SU-DHL-6 (cell line): Measurements from ENCODE around the gene LRBA.

Experiments
- H2AFZ ChIP-seq: fragments of 200-600 bp; sonication (generic); 2 replicates; pipeline ENCODE4 v1.6.1; 2014; ENCODE audit warnings: low read depth, mild to moderate bottlenecking, moderate library complexity, mixed read lengths, antibody characterized with exemption, low read length; ENCODE audit not compliant: severe bottlenecking
- H3F3A ChIP-seq: fragments of 200-600 bp; shearing (Covaris generic); 2 replicates; pipeline ENCODE4 v1.6.0; 2016; ENCODE audit warnings: antibody characterized with exemption, mild to moderate bottlenecking; ENCODE audit not compliant: insufficient read depth
- H3K27ac ChIP-seq: fragments of 200-600 bp; sonication (generic); 2 replicates; pipeline ENCODE4 v1.5.1; 2016; ENCODE audit warnings: low read depth, mild to moderate bottlenecking, low read length, moderate library complexity, mixed read lengths
- H3K27me3 ChIP-seq: fragments of 200-600 bp; sonication (generic), shearing (Covaris generic); 2 replicates; pipeline ENCODE4 v1.6.0; 2014; ENCODE audit warnings: mild to moderate bottlenecking, low read length
- H3K36me3 ChIP-seq: fragments of 200-600 bp; sonication (generic); 2 replicates; pipeline ENCODE4 v1.6.1; 2014; ENCODE audit warnings: mild to moderate bottlenecking, low read length, mixed read lengths
- H3K4me2 ChIP-seq: fragments of 300-600, 200-600 bp; shearing (Covaris generic), sonication (generic); 2 replicates; pipeline ENCODE4 v1.6.0; 2014; ENCODE audit warnings: low read length, low read depth, mild to moderate bottlenecking; ENCODE audit not compliant: poor library complexity, severe bottlenecking
- H3K4me3 ChIP-seq: fragments of 200-600 bp; sonication (generic); 2 replicates; pipeline ENCODE4 v1.5.1; 2014; ENCODE audit warnings: antibody characterized with exemption, low read length, mild to moderate bottlenecking, mixed read lengths; ENCODE audit not compliant: insufficient read depth, poor library complexity, severe bottlenecking
- H3K79me2 ChIP-seq: fragments of 200-600 bp; sonication (generic); 2 replicates; pipeline ENCODE4 v1.6.1; 2014; ENCODE audit warnings: mild to moderate bottlenecking, low read length, moderate library complexity; ENCODE audit not compliant: insufficient read depth
- H3K9ac ChIP-seq: fragments of 200-600 bp; sonication (generic); 2 replicates; pipeline ENCODE4 v1.7.0; 2014; ENCODE audit warnings: mild to moderate bottlenecking, low read length
- H3K9me2 ChIP-seq: fragments of 200-600 bp; sonication (generic); replicated peaks from 2 replicates; pipeline ENCODE4 v1.6.1; 2014; ENCODE audit warnings: low read length; ENCODE audit not compliant: insufficient read depth
- H3K9me3 ChIP-seq: fragments of 200-600 bp; sonication (generic); 2 replicates; pipeline ENCODE4 v1.6.1; 2014; ENCODE audit warnings: low read length, mixed read lengths; ENCODE audit not compliant: insufficient read depth
- H4K20me1 ChIP-seq: fragments of 200-600 bp; sonication (generic); 2 replicates; pipeline ENCODE4 v1.6.1; 2014; ENCODE audit warnings: low read depth, mild to moderate bottlenecking, antibody characterized with exemption, low read length, moderate library complexity, mixed read lengths
- EZH2phosphoT487 ChIP-seq: fragments of 200-600 bp; sonication (generic), shearing (Covaris generic); conservative IDR thresholded peaks from 2 replicates; pipeline ENCODE4 v1.6.1; 2018; ENCODE audit warnings: mild to moderate bottlenecking, antibody characterized with exemption, low read length, moderate library complexity, mixed read lengths
- TF ChIP-seq, protein P1 (sequence below): fragments of 200-600 bp; sonication (generic); IDR thresholded peaks from one replicate; pipeline ENCODE4 v1.5.1; 2017; ENCODE audit warnings: antibody characterized with exemption, mild to moderate bottlenecking, low read length, moderate library complexity; ENCODE audit not compliant: insufficient read depth, poor library complexity, severe bottlenecking

LRBA gene

DNA sequence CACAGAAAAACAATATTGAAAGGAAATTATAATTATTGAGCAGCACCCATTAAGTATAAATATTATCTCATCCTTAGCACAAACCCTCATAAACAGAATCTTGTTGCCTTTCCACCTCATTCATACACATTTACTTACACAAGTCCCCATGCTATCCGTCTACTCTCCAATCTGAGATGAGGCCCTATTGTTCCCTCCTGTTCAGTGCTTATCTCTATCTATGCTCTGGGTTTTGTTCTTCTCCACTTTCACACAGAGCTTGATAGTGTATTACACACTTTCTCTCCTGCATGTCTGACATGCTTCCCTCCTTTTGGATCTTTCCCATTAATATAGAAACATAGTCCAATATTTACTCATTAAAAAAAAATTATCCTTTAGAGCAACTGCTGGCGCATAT is 671.3 kb downstream of the LRBA start:
- Histone ChIP-seq H2AFZ (no peak overlapping the region), H3K36me3 (no peaks in the 10 kb centered on the region), H3K4me3 (no peak overlapping the region), H3K27me3 (no peaks in the 10 kb centered on the region), H3K79me2 (no peaks in the 10 kb centered on the region), H3F3A (no peaks in the 10 kb centered on the region), H3K4me2 (no peak overlapping the region), H3K27ac (no peak overlapping the region), H3K9me2 (no peaks in the 10 kb centered on the region), H3K9ac (no peak overlapping the region), H4K20me1 (no peaks in the 10 kb centered on the region), H3K9me3 (no peaks in the 10 kb centered on the region)
- no peak for TF ChIP-seq EZH2phosphoT487
- TF ChIP-seq, protein P1, sequence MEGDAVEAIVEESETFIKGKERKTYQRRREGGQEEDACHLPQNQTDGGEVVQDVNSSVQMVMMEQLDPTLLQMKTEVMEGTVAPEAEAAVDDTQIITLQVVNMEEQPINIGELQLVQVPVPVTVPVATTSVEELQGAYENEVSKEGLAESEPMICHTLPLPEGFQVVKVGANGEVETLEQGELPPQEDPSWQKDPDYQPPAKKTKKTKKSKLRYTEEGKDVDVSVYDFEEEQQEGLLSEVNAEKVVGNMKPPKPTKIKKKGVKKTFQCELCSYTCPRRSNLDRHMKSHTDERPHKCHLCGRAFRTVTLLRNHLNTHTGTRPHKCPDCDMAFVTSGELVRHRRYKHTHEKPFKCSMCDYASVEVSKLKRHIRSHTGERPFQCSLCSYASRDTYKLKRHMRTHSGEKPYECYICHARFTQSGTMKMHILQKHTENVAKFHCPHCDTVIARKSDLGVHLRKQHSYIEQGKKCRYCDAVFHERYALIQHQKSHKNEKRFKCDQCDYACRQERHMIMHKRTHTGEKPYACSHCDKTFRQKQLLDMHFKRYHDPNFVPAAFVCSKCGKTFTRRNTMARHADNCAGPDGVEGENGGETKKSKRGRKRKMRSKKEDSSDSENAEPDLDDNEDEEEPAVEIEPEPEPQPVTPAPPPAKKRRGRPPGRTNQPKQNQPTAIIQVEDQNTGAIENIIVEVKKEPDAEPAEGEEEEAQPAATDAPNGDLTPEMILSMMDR, result no peak

DNA sequence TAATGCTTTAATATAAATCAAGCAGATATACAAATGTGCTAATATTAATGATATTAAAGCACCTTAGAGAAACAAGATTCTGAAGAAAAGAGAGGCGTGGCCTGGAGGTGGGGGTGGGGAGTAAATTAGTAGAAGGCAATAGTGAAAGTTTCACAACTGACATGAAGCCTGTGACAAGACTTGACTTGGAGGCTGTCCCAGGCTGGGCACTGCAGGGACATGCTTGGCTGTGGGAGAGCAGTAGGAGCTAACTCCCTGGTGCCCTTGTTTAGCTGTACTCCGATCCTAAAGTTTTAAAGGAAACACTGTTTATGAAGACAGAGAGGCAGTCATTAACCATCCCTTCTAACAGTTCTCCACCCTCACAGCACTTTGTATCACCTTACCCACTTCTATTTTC is 672.1 kb downstream of the LRBA start:
- Histone ChIP-seq H3K4me3 (no peak overlapping the region), H3K79me2 (no peaks in the 10 kb centered on the region), H3K36me3 (no peaks in the 10 kb centered on the region), H3K27me3 (no peaks in the 10 kb centered on the region), H3F3A (no peaks in the 10 kb centered on the region), H3K9me3 (no peaks in the 10 kb centered on the region), H2AFZ (no peak overlapping the region), H4K20me1 (no peaks in the 10 kb centered on the region), H3K4me2 (no peak overlapping the region), H3K27ac (no peak overlapping the region), H3K9me2 (no peaks in the 10 kb centered on the region), H3K9ac (no peak overlapping the region)
- no peak for TF ChIP-seq EZH2phosphoT487
- TF ChIP-seq, protein P1, result no peak

DNA sequence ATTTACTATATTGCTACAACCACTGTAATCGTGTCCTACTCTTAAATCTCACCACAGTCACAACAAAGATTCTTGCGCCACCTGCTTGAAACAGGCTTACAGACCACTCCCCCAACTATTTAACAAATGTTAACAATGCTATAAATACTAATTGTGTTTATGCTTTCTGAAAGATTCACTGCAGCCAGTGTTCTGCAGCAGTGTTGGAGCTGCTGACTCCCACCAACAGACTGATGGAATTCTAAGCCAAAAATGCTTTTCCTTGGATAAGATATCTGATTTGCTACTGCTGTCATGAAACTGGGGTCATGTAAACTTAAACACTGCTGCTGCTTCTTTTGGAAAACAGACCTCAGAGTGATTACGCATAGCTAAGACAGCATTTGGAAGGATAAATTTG is 677.4 kb downstream of the LRBA start:
- Histone ChIP-seq H3K9me3 (no peaks in the 10 kb centered on the region), H3K79me2 (no peaks in the 10 kb centered on the region), H3K4me2 (no peak overlapping the region), H2AFZ (no peak overlapping the region), H3F3A (no peaks in the 10 kb centered on the region), H3K9ac (no peak overlapping the region), H3K4me3 (no peak overlapping the region), H4K20me1 (no peaks in the 10 kb centered on the region), H3K36me3 (no peaks in the 10 kb centered on the region), H3K27ac (no peak overlapping the region), H3K27me3 (no peaks in the 10 kb centered on the region), H3K9me2 (no peaks in the 10 kb centered on the region)
- TF ChIP-seq, protein P1, result no peak
- TF ChIP-seq EZH2phosphoT487, result no peak
